Measurements from ENCODE around the gene PHETA2. TPM values are rescaled to one million over a fixed set of nuclear protein-coding genes. Genes with fewer than 3 reads are reported as not detected.
"Not testable (repeated sequence)": the region's sequence is repeated elsewhere in the genome, so short reads cannot be mapped to it uniquely, and the experiment has no call there.

PHETA2 gene
- total and polyA plus RNA-seq, 2 donors (not counting 3 experiments of a cell fraction or from before 2014, with no cell fraction given) = 25.4 to 29.9 TPM

DNA sequence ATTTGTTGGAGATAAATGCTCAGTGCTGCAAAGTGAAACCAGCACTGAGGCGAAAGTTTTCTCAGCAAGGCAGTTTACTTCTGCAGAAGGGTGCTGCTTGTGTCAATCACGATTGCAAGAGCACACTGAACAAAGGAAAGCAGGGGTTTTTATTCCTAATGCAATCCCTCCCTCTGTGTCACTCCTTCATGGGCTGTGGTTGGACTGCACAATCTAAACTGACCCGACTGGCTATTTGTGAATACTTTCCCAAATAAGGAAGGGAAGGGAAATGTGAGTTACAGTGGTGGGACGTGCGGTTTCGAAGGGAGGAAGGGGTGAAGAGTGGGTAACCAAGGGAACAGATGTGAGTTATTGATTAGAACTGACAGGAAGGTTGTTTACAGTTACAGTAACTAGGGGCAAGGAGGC lies 41.4 kb downstream of the PHETA2 start:
- POLR2A ChIA-PET; H4K20me1 ChIP-seq (replicated peaks; ENCODE audit: control insufficient read depth, extremely low read depth, insufficient read depth, low read length); H3K4me3 ChIP-seq (replicated peaks in 1 of 3; ENCODE audit: insufficient read depth in 1 of 3, low read depth in 1 of 3, low read length in 3 of 3); H3K36me3 ChIP-seq (ENCODE audit: control insufficient read depth in 2 of 2, extremely low read depth in 1 of 2, insufficient read depth in 2 of 2, low read length in 2 of 2); FAIRE-seq; H3K27me3 ChIP-seq (ENCODE audit: control insufficient read depth in 2 of 2, insufficient read depth in 2 of 2, low read length in 2 of 2); H3K4me1 ChIP-seq (ENCODE audit: control insufficient read depth, extremely low read depth, insufficient read depth, low read length); H2AFZ ChIP-seq (ENCODE audit: low read depth, low read length); H3K79me2 ChIP-seq (ENCODE audit: control insufficient read depth, insufficient read depth, low read length); H3K9me3 ChIP-seq (replicated peaks; ENCODE audit: control insufficient read depth, insufficient read depth, low read length); H3K9ac ChIP-seq (replicated peaks; ENCODE audit: extremely low read depth, insufficient read depth, low read length); dilution Hi-C loops (cut with MboI; ENCODE audit: extremely low pct_ligation_motif_present, low sequenced_read_pairs); DNase-seq (ENCODE audit: low read depth, low spot score); H3K4me2 ChIP-seq (ENCODE audit: insufficient read depth, low read length); H3K9me1 ChIP-seq (replicated peaks; ENCODE audit: control insufficient read depth, extremely low read depth, insufficient read depth, low read length); H3K27ac ChIP-seq (ENCODE audit: insufficient read depth, low read depth, low read length); BruUV-seq (replicated peaks): not testable (repeated sequence)
- intact Hi-C loops (cut with micrococcal nuclease) = loop anchor here (2.0 to 10.0 kb wide), 2 partner anchors 321 to 421 kb away; partner anchors contain the start of gene MEI1
- CTCF ChIA-PET = interaction anchor here (1.0 kb wide), 2 partner anchors 24 to 169 kb away, joined by 3 read pairs; no protein-coding TSS in a partner anchor

DNA sequence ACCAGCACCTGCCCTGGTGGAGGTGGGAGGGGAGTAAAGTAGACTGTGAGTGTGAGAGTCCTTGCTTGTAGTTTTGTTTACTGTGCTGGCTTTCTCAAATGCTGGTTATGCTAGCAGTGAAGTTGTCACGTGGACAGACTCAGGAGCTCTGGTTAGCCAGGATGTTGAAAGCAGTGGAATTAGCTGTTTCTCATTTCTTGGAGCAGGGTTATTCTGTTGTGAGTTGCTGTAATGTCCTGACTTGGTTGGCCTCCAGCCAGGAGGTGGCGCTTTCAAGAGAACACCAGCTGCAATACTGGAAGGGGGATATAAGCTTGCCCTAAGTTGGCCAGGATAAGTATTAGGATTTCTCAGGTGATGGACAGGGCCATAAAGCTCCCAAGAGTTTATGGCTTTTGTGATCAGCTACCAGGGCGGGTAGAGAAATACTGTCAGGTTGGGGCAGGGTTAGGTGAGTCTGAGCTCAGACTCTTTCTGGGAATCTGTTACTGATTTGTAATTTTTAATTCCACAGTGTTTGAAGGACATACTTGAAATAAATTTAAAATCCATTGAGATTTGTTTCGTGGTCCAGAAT lies 42.9 kb downstream of the PHETA2 start:
- no peaks in the 10 kb centered on the region for H3K9me3 ChIP-seq (replicated peaks; ENCODE audit: control insufficient read depth, insufficient read depth, low read length)
- TF ChIP-seq POLR2AphosphoS5 (IDR thresholded peaks at IDR 0.05; ENCODE audit: insufficient read depth, low read depth, low read length) = no peak
- TF ChIP-seq MYC (IDR thresholded peaks at IDR 0.05; ENCODE audit: low read depth, low read length) = no peak
- no peak for TF ChIP-seq JUN (IDR thresholded peaks at IDR 0.05; ENCODE audit: borderline replicate concordance, insufficient read depth, insufficient read length, low read depth)
- no peak for TF ChIP-seq GATA2 (IDR thresholded peaks at IDR 0.05; ENCODE audit: insufficient read depth, insufficient read length, low read depth, low read length)
- TF ChIP-seq FOS (IDR thresholded peaks at IDR 0.05; ENCODE audit: borderline replicate concordance, insufficient read depth, low read length) = no peak
- TF ChIP-seq EZH2 (IDR thresholded peaks at IDR 0.05; ENCODE audit: borderline replicate concordance, low read depth, low read length, severe bottlenecking) = no peak
- TF ChIP-seq, protein P1, sequence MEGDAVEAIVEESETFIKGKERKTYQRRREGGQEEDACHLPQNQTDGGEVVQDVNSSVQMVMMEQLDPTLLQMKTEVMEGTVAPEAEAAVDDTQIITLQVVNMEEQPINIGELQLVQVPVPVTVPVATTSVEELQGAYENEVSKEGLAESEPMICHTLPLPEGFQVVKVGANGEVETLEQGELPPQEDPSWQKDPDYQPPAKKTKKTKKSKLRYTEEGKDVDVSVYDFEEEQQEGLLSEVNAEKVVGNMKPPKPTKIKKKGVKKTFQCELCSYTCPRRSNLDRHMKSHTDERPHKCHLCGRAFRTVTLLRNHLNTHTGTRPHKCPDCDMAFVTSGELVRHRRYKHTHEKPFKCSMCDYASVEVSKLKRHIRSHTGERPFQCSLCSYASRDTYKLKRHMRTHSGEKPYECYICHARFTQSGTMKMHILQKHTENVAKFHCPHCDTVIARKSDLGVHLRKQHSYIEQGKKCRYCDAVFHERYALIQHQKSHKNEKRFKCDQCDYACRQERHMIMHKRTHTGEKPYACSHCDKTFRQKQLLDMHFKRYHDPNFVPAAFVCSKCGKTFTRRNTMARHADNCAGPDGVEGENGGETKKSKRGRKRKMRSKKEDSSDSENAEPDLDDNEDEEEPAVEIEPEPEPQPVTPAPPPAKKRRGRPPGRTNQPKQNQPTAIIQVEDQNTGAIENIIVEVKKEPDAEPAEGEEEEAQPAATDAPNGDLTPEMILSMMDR (IDR thresholded peaks at IDR 0.05; ENCODE audit: extremely low read depth in 1 of 2, insufficient read depth in 1 of 2, low read depth in 1 of 2, low read length in 2 of 2) = no peak
- no peak for TF ChIP-seq MAX (IDR thresholded peaks at IDR 0.05; ENCODE audit: insufficient read depth, insufficient read length)
- TF ChIP-seq POLR2A (IDR thresholded peaks at IDR 0.05; ENCODE audit: low read depth, low read length) = no peak
- no peaks in the 10 kb centered on the region for H3K9me1 ChIP-seq (replicated peaks; ENCODE audit: control insufficient read depth, extremely low read depth, insufficient read depth, low read length)
- DNase-seq (ENCODE audit: low read depth, low spot score) = peak; percentile 11
- H3K27me3 ChIP-seq (ENCODE audit: control insufficient read depth in 2 of 2, insufficient read depth in 2 of 2, low read length in 2 of 2) = no peaks in the 10 kb centered on the region
- H3K9ac ChIP-seq (replicated peaks; ENCODE audit: extremely low read depth, insufficient read depth, low read length) = no peak overlapping the region
- H3K4me2 ChIP-seq (ENCODE audit: insufficient read depth, low read length) = no peak overlapping the region
- no peaks in the 10 kb centered on the region for H3K79me2 ChIP-seq (ENCODE audit: control insufficient read depth, insufficient read depth, low read length)
- H3K4me1 ChIP-seq (ENCODE audit: control insufficient read depth, extremely low read depth, insufficient read depth, low read length) = no peaks in the 10 kb centered on the region
- ChIA-PET POLR2A (interaction anchor here (0.6 kb wide), 1 partner anchor 28 kb away, joined by 7 read pairs; no protein-coding TSS in a partner anchor), CTCF (interaction anchor here (0.5 to 2.0 kb wide), 8 partner anchors 14 to 327 kb away, joined by 3 to 19 read pairs (median 4); partner anchors contain the start of genes CENPM and NDUFA6)
- BruUV-seq (replicated peaks) = no TSS peak
- H3K4me3 ChIP-seq (replicated peaks in 1 of 3; ENCODE audit: insufficient read depth in 1 of 3, low read depth in 1 of 3, low read length in 3 of 3) = no peak overlapping the region
- H2AFZ ChIP-seq (ENCODE audit: low read depth, low read length) = no peak overlapping the region
- no peak overlapping the region for H3K27ac ChIP-seq (ENCODE audit: insufficient read depth, low read depth, low read length)
- no peaks in the 10 kb centered on the region for H3K36me3 ChIP-seq (ENCODE audit: control insufficient read depth in 2 of 2, extremely low read depth in 1 of 2, insufficient read depth in 2 of 2, low read length in 2 of 2)
- intact Hi-C loops (cut with micrococcal nuclease) = loop anchor here (10.0 kb wide), 1 partner anchor 422 kb away; the partner anchor contains the start of gene MEI1
- dilution Hi-C loops (cut with MboI; ENCODE audit: extremely low pct_ligation_motif_present, low sequenced_read_pairs) = no loop called here
- H4K20me1 ChIP-seq (replicated peaks; ENCODE audit: control insufficient read depth, extremely low read depth, insufficient read depth, low read length) = no peaks in the 10 kb centered on the region
- peak; percentile 57 for FAIRE-seq

Data from endothelial cell of umbilical vein (primary cell).